Measurements from ENCODE around the gene PHACTR3. TPM values are rescaled to one million over a fixed set of nuclear protein-coding genes. Genes with fewer than 3 reads are reported as not detected.

Gene PHACTR3
- total RNA-seq, 1 experiment from 2014 or later, result 0.10 TPM

GRCh38 chr20:59784365-59784764 is 180.0 kb downstream of the PHACTR3 start:
- Histone ChIP-seq H3K27me3 (ENCODE audit: control insufficient read depth, insufficient read depth, low read length) (no peaks in the 10 kb centered on the region), H3K36me3 (ENCODE audit: control insufficient read depth, insufficient read depth, low read length) (no peaks in the 10 kb centered on the region), H3K9me3 (ENCODE audit: control insufficient read depth, insufficient read depth, low read depth, low read length) (no peaks in the 10 kb centered on the region), H3K4me3 (ENCODE audit: low read depth in 2 of 2, low read length in 2 of 2) (no peak overlapping the region), H3K4me1 (ENCODE audit: control insufficient read depth, insufficient read depth, low read length) (no peaks in the 10 kb centered on the region), H3K27ac (ENCODE audit: low read length) (no peak overlapping the region)
- ATAC-seq, result no peak
- intact Hi-C loops (cut with micrococcal nuclease; ENCODE audit: unreplicated experiment) (no loop called here), in situ Hi-C loops (cut with HindIII; ENCODE audit: low pct_unique_long_range_greater_than_20kb, low sequenced_read_pairs) (no loop called here)
- TF ChIP-seq, protein P1, sequence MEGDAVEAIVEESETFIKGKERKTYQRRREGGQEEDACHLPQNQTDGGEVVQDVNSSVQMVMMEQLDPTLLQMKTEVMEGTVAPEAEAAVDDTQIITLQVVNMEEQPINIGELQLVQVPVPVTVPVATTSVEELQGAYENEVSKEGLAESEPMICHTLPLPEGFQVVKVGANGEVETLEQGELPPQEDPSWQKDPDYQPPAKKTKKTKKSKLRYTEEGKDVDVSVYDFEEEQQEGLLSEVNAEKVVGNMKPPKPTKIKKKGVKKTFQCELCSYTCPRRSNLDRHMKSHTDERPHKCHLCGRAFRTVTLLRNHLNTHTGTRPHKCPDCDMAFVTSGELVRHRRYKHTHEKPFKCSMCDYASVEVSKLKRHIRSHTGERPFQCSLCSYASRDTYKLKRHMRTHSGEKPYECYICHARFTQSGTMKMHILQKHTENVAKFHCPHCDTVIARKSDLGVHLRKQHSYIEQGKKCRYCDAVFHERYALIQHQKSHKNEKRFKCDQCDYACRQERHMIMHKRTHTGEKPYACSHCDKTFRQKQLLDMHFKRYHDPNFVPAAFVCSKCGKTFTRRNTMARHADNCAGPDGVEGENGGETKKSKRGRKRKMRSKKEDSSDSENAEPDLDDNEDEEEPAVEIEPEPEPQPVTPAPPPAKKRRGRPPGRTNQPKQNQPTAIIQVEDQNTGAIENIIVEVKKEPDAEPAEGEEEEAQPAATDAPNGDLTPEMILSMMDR (IDR thresholded peaks at IDR 0.05), result no peak
- TF ChIP-seq TCF7L2 (IDR thresholded peaks at IDR 0.05; ENCODE audit: low read depth, low read length) (no peak), SIN3A (IDR thresholded peaks at IDR 0.05; ENCODE audit: borderline replicate concordance, insufficient read depth, low read depth, low read length) (no peak), POLR2AphosphoS5 (IDR thresholded peaks at IDR 0.05; ENCODE audit: low read depth, low read length) (no peak), REST (IDR thresholded peaks at IDR 0.05; ENCODE audit: insufficient read depth in 1 of 2, low read depth in 2 of 2, low read length in 1 of 2) (no peak)
- ChIA-PET POLR2A (no interaction called here), CTCF (no interaction called here)
- BruUV-seq (replicated peaks), result no TSS peak
- DNase-seq (ENCODE audit: low read depth, low spot score), result no peak

- TF ChIP-seq TCF7L2 (IDR thresholded peaks at IDR 0.05; ENCODE audit: low read depth, low read length), result no peak
- no peak for TF ChIP-seq POLR2AphosphoS5 (IDR thresholded peaks at IDR 0.05; ENCODE audit: low read depth, low read length)
- TF ChIP-seq SIN3A (IDR thresholded peaks at IDR 0.05; ENCODE audit: borderline replicate concordance, insufficient read depth, low read depth, low read length), result no peak
- TF ChIP-seq, protein P1 (IDR thresholded peaks at IDR 0.05), result no peak
- no peak for TF ChIP-seq REST (IDR thresholded peaks at IDR 0.05; ENCODE audit: insufficient read depth in 1 of 2, low read depth in 2 of 2, low read length in 1 of 2)
- ChIA-PET POLR2A (interaction anchor here (0.9 kb wide), 1 partner anchor 82 kb away, joined by 19 read pairs; no protein-coding TSS in a partner anchor), CTCF (interaction anchor here (0.5 kb wide), 1 partner anchor 41 kb away, joined by 3 read pairs; no protein-coding TSS in a partner anchor)
- no TSS peak for BruUV-seq (replicated peaks)
- in situ Hi-C loops (cut with HindIII; ENCODE audit: low pct_unique_long_range_greater_than_20kb, low sequenced_read_pairs) (no loop called here), intact Hi-C loops (cut with micrococcal nuclease; ENCODE audit: unreplicated experiment) (no loop called here)
- H3K9me3 ChIP-seq (ENCODE audit: control insufficient read depth, insufficient read depth, low read depth, low read length), result no peaks in the 10 kb centered on the region
- H3K36me3 ChIP-seq (ENCODE audit: control insufficient read depth, insufficient read depth, low read length), result no peaks in the 10 kb centered on the region
- ATAC-seq (no peak), DNase-seq (ENCODE audit: low read depth, low spot score) (no peak)
- H3K27ac ChIP-seq (ENCODE audit: low read length), result no peak overlapping the region
- H3K4me1 ChIP-seq (ENCODE audit: control insufficient read depth, insufficient read depth, low read length), result no peaks in the 10 kb centered on the region
- H3K27me3 ChIP-seq (ENCODE audit: control insufficient read depth, insufficient read depth, low read length), result no peaks in the 10 kb centered on the region
- no peak overlapping the region for H3K4me3 ChIP-seq (ENCODE audit: low read depth in 2 of 2, low read length in 2 of 2)
These were observed 180.7 kb downstream of the PHACTR3 start for GRCh38 chr20:59784791-59785668.
